Liver (tissue), 9 donors: Measurements from ENCODE around the gene P4HTM. TPM values are rescaled to one million over a fixed set of nuclear protein-coding genes. Genes with fewer than 3 reads are reported as not detected.

ENCODE experiments used
- DNase-seq: peaks from one replicate; pipeline ENCODE4 v3.0.0-alpha.2; 2017; ENCODE audit warnings: low spot score
- H3K27ac ChIP-seq, 2 donors: one replicate each; pipeline ENCODE4 v1.7.0; 2013; ENCODE audit warnings: inconsistent platforms in 2 of 2, low read length in 2 of 2, control low read depth in 1 of 2, low read depth in 1 of 2, mild to moderate bottlenecking in 1 of 2
- H3K27me3 ChIP-seq, 4 donors: one replicate each; pipeline versions ENCODE4 v1.6.1 to v1.7.0; 2013; ENCODE audit warnings: low read length in 3 of 4, inconsistent platforms in 1 of 4, mild to moderate bottlenecking in 1 of 4, moderate library complexity in 1 of 4; ENCODE audit not compliant: control insufficient read depth in 4 of 4, insufficient read depth in 4 of 4
- H3K36me3 ChIP-seq, 4 donors: one replicate each; pipeline versions ENCODE4 v1.6.1 to v1.7.0; 2013; ENCODE audit warnings: low read length in 3 of 4, mild to moderate bottlenecking in 3 of 4, low read depth in 1 of 4, moderate library complexity in 1 of 4; ENCODE audit not compliant: control insufficient read depth in 4 of 4, insufficient read depth in 3 of 4
- H3K4me1 ChIP-seq, 4 donors: one replicate each; pipeline versions ENCODE4 v1.6.1 to v1.7.0; 2013; ENCODE audit warnings: low read length in 3 of 4, mild to moderate bottlenecking in 3 of 4, moderate library complexity in 1 of 4; ENCODE audit not compliant: control insufficient read depth in 4 of 4, insufficient read depth in 4 of 4
- H3K4me3 ChIP-seq, 3 donors: one replicate each; pipeline versions ENCODE4 v1.6.1 to v1.7.0; 2013; ENCODE audit warnings: low read length in 3 of 3, control low read depth in 1 of 3, low read depth in 1 of 3, mild to moderate bottlenecking in 1 of 3
- H3K9ac ChIP-seq, 2 donors: one replicate each; pipeline ENCODE4 v1.7.0; 2013; ENCODE audit warnings: low read length in 2 of 2, mild to moderate bottlenecking in 2 of 2, moderate library complexity in 2 of 2, control low read depth in 1 of 2, low read depth in 1 of 2
- H3K9me3 ChIP-seq, 4 donors: one replicate each; pipeline versions ENCODE4 v1.6.1 to v1.7.0; 2013; ENCODE audit warnings: low read length in 3 of 4; ENCODE audit not compliant: control insufficient read depth in 4 of 4
- EGR1 ChIP-seq, 2 donors: IDR thresholded peaks; 2 replicates each; pipeline ENCODE4 v1.6.1; 2016 to 2018; ENCODE audit warnings: antibody characterized with exemption in 2 of 2, low read depth in 2 of 2
- FOXA1 ChIP-seq: IDR thresholded peaks from 2 replicates; pipeline ENCODE4 v1.6.1; 2016; ENCODE audit warnings: antibody characterized with exemption
- FOXA2 ChIP-seq: IDR thresholded peaks from 2 replicates; pipeline ENCODE4 v1.6.1; 2016; ENCODE audit warnings: antibody characterized with exemption
- GABPA ChIP-seq, 2 donors: IDR thresholded peaks in 1 of 2; conservative IDR thresholded peaks in 1 of 2; 2 replicates each; pipeline ENCODE4 v1.6.1; 2016; ENCODE audit warnings: antibody characterized with exemption in 2 of 2, mild to moderate bottlenecking in 1 of 2, moderate library complexity in 1 of 2
- HNF4A ChIP-seq, 2 donors: conservative IDR thresholded peaks; 2 replicates each; pipeline ENCODE4 v1.6.1; 2016; ENCODE audit warnings: antibody characterized with exemption in 2 of 2, mild to moderate bottlenecking in 2 of 2
- HNF4G ChIP-seq: IDR thresholded peaks from 2 replicates; pipeline ENCODE4 v1.6.1; 2016; ENCODE audit warnings: antibody characterized with exemption
- NR2F2 ChIP-seq: IDR thresholded peaks from 2 replicates; pipeline ENCODE4 v1.6.1; 2016; ENCODE audit warnings: antibody characterized with exemption
- RAD21 ChIP-seq, 2 donors: IDR thresholded peaks; 2 replicates each; pipeline ENCODE4 v1.6.1; 2016; ENCODE audit warnings: antibody characterized with exemption in 2 of 2, mild to moderate bottlenecking in 2 of 2
- SP1 ChIP-seq: IDR thresholded peaks from 2 replicates; pipeline ENCODE4 v1.6.1; 2018; ENCODE audit warnings: antibody characterized with exemption, mild to moderate bottlenecking
- TAF1 ChIP-seq: conservative IDR thresholded peaks from 2 replicates; pipeline ENCODE4 v1.6.1; 2016; ENCODE audit warnings: antibody characterized with exemption, mild to moderate bottlenecking
- YY1 ChIP-seq: IDR thresholded peaks from 2 replicates; pipeline ENCODE4 v1.6.1; 2016; ENCODE audit warnings: antibody characterized with exemption, mild to moderate bottlenecking
- WGBS: extraction: QIAGEN DNeasy Blood & Tissue Kit; methylation state at CpG from one replicate; pipeline ENCODE4 v1.1.7; 2013; 5-methylcytosine and 5-hydroxymethylcytosine counted together
- polyA plus RNA-seq, 2 donors: library from polyadenylated mRNA; stranded (reverse) in 1 of 2; unstranded in 1 of 2; fragments of 200-250 nt in 1 of 2; fragments of >200 nt in 1 of 2; fragmentation: Nextera tagmentation in 1 of 2; extraction: Ambion mirVana in 1 of 2; gene quantifications; one replicate each; pipeline versions ENCODE4 v1.2.1 to v1.2.3, GENCODE V29; 2013 to 2015
- total RNA-seq, 2 donors: library from RNA; depleted of rRNA; stranded (reverse); fragments of >200 nt; gene quantifications; one replicate each; pipeline ENCODE4 v1.2.3, GENCODE V29; 2014
- TF ChIP-seq, protein P1 (sequence below): IDR thresholded peaks from 2 replicates; pipeline ENCODE4 v1.6.1; 2016; ENCODE audit warnings: antibody characterized with exemption
- TF ChIP-seq, protein P2 (sequence below): fragments of 150-350 bp; IDR thresholded peaks from 2 replicates; pipeline ENCODE4 v1.5.1; 2017; ENCODE audit warnings: improper control_type of control experiment, low read depth, low read length; ENCODE audit not compliant: missing input control
- TF ChIP-seq, protein P3 (sequence below): IDR thresholded peaks from 2 replicates; pipeline ENCODE4 v1.6.1; 2016; ENCODE audit warnings: antibody characterized with exemption
- TF ChIP-seq, protein P4 (sequence below): IDR thresholded peaks from 2 replicates; pipeline ENCODE4 v1.6.1; 2016; ENCODE audit warnings: antibody characterized with exemption, mild to moderate bottlenecking
- TF ChIP-seq, protein P5 (sequence below): IDR thresholded peaks from 2 replicates; pipeline ENCODE4 v1.6.1; 2016; ENCODE audit warnings: antibody characterized with exemption
- donor health status: healthy.
- donor health status: healthy.
- donor health status: healthy.
- donor health status: healthy.
- donor health status: healthy.

P4HTM gene
- total and polyA plus RNA-seq, 4 donors = 10.0 to 16.2 (median 11.9) TPM

DNA sequence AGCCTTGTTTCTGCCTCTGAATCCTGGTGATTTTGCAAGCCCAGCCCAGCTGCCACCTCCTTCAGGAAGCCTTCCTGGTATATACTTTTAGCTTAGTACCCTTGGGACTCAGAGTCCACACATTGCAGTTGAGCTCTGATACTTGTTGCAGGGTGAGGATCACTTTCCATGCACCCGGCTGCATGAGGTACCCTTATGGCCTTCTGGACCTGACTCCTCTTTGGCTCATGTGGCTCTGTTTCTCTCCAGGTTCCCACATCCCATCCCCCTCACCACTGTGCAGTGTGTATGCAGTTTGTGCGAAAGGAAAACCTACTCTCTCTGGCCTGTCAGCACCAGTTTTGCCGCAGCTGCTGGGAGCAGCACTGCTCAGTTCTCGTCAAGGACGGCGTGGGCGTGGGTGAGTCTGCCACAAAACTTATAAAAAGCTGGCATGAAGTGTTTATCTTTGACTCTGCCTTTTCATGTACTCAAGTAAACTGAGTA, 23.1 kb upstream of the P4HTM start (continued):
- TF ChIP-seq, protein P1, sequence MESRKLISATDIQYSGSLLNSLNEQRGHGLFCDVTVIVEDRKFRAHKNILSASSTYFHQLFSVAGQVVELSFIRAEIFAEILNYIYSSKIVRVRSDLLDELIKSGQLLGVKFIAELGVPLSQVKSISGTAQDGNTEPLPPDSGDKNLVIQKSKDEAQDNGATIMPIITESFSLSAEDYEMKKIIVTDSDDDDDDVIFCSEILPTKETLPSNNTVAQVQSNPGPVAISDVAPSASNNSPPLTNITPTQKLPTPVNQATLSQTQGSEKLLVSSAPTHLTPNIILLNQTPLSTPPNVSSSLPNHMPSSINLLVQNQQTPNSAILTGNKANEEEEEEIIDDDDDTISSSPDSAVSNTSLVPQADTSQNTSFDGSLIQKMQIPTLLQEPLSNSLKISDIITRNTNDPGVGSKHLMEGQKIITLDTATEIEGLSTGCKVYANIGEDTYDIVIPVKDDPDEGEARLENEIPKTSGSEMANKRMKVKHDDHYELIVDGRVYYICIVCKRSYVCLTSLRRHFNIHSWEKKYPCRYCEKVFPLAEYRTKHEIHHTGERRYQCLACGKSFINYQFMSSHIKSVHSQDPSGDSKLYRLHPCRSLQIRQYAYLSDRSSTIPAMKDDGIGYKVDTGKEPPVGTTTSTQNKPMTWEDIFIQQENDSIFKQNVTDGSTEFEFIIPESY = no peak
- TF ChIP-seq, protein P2, sequence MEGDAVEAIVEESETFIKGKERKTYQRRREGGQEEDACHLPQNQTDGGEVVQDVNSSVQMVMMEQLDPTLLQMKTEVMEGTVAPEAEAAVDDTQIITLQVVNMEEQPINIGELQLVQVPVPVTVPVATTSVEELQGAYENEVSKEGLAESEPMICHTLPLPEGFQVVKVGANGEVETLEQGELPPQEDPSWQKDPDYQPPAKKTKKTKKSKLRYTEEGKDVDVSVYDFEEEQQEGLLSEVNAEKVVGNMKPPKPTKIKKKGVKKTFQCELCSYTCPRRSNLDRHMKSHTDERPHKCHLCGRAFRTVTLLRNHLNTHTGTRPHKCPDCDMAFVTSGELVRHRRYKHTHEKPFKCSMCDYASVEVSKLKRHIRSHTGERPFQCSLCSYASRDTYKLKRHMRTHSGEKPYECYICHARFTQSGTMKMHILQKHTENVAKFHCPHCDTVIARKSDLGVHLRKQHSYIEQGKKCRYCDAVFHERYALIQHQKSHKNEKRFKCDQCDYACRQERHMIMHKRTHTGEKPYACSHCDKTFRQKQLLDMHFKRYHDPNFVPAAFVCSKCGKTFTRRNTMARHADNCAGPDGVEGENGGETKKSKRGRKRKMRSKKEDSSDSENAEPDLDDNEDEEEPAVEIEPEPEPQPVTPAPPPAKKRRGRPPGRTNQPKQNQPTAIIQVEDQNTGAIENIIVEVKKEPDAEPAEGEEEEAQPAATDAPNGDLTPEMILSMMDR = no peak
- TF ChIP-seq EGR1 (IDR thresholded peaks at IDR 0.05; ENCODE audit: low read depth in 2 of 2) = no peak
- TF ChIP-seq, protein P3, sequence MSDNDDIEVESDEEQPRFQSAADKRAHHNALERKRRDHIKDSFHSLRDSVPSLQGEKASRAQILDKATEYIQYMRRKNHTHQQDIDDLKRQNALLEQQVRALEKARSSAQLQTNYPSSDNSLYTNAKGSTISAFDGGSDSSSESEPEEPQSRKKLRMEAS = no peak

DNA sequence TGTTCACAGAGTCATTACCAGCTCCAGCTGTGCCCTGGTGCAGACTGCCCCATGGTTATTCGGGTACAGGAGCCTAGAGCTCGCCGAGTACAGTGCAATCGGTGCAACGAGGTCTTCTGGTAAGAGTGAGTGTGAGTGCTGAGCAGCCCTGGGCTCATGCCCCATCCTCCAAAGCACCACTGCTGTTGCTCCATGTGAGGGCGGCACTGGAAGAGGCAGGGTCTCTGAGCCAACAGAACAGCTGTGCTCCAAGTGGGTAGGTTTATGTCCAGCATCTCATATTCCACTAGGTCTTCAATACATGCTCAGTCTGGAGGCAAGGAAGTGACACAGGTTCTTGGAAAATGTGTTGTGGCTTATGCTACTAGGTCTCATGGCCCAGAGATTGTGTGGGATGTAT, 19.5 kb upstream of the P4HTM start:
- Histone ChIP-seq H3K4me1 (no peaks in the 10 kb centered on the region), H3K9me3 (no peaks in the 10 kb centered on the region), H3K9ac (no peak overlapping the region), H3K27me3 (no peaks in the 10 kb centered on the region), H3K27ac (no peak overlapping the region), H3K4me3 (no peak overlapping the region), H3K36me3 (peaks cover 35 to 84% (median 68%) of the 10 kb centered on the region in 4 donors)
- 97% methylated on average over 6 of the region's 6 CpGs for WGBS
- DNase-seq = no peak
- TF ChIP-seq, protein P4, sequence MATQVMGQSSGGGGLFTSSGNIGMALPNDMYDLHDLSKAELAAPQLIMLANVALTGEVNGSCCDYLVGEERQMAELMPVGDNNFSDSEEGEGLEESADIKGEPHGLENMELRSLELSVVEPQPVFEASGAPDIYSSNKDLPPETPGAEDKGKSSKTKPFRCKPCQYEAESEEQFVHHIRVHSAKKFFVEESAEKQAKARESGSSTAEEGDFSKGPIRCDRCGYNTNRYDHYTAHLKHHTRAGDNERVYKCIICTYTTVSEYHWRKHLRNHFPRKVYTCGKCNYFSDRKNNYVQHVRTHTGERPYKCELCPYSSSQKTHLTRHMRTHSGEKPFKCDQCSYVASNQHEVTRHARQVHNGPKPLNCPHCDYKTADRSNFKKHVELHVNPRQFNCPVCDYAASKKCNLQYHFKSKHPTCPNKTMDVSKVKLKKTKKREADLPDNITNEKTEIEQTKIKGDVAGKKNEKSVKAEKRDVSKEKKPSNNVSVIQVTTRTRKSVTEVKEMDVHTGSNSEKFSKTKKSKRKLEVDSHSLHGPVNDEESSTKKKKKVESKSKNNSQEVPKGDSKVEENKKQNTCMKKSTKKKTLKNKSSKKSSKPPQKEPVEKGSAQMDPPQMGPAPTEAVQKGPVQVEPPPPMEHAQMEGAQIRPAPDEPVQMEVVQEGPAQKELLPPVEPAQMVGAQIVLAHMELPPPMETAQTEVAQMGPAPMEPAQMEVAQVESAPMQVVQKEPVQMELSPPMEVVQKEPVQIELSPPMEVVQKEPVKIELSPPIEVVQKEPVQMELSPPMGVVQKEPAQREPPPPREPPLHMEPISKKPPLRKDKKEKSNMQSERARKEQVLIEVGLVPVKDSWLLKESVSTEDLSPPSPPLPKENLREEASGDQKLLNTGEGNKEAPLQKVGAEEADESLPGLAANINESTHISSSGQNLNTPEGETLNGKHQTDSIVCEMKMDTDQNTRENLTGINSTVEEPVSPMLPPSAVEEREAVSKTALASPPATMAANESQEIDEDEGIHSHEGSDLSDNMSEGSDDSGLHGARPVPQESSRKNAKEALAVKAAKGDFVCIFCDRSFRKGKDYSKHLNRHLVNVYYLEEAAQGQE = no peak
- TF ChIP-seq HNF4A (conservative IDR thresholded peaks at IDR 0.05) (no peak), YY1 (no peak), FOXA2 (no peak), RAD21 (IDR thresholded peaks at IDR 0.05) (no peak), GABPA (IDR thresholded peaks at IDR 0.05 in 1 of 2, conservative IDR thresholded peaks at IDR 0.05 in 1 of 2) (no peak), TAF1 (no peak), NR2F2 (no peak), SP1 (no peak), HNF4G (no peak), EGR1 (IDR thresholded peaks at IDR 0.05; ENCODE audit: low read depth in 2 of 2) (no peak), FOXA1 (no peak)
- TF ChIP-seq, protein P5, sequence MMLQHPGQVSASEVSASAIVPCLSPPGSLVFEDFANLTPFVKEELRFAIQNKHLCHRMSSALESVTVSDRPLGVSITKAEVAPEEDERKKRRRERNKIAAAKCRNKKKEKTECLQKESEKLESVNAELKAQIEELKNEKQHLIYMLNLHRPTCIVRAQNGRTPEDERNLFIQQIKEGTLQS = no peak
- TF ChIP-seq, protein P2 = no peak
- TF ChIP-seq, protein P3 = no peak
- TF ChIP-seq, protein P1 = no peak
